ENCODE data around the gene GABBR2.
"Not testable (repeated sequence)": the region's sequence is repeated elsewhere in the genome, so short reads cannot be mapped to it uniquely, and the experiment has no call there.

The GABBR2 gene

GRCh38 chr9:98506422-98507054 is 202.2 kb downstream of the GABBR2 start:
- no peak for DNase-seq (ENCODE audit: low read depth, low spot score)
- H3K4me3 ChIP-seq (ENCODE audit: low read length): no peak overlapping the region

GRCh38 chr9:98504298-98505282 is 204.1 kb downstream of the GABBR2 start:
- DNase-seq (ENCODE audit: low read depth, low spot score): no peak
- no peak overlapping the region for H3K4me3 ChIP-seq (ENCODE audit: low read length)

DNA sequence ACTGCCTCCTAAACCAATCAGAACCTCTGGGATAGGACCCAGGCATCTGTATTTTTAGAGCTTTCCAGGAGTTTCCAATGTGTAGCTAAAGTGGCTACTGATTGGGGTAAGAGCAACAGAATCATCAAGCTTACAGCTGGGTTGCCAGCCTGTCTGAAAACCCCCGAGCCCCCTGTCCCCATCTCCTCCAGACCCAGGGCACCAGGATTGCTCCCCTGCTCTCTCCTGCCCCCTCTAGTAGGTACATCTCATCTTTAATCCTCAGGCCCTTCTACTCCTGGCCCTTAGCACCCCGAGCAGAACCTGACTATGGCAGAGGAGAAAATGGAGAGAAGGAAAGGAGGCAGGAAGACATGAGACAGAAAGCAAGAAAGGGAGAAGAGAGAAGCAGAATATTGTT is 204.9 kb downstream of the GABBR2 start:
- no peak overlapping the region for H3K4me3 ChIP-seq (ENCODE audit: low read length)
- no peak for DNase-seq (ENCODE audit: low read depth, low spot score)

DNA sequence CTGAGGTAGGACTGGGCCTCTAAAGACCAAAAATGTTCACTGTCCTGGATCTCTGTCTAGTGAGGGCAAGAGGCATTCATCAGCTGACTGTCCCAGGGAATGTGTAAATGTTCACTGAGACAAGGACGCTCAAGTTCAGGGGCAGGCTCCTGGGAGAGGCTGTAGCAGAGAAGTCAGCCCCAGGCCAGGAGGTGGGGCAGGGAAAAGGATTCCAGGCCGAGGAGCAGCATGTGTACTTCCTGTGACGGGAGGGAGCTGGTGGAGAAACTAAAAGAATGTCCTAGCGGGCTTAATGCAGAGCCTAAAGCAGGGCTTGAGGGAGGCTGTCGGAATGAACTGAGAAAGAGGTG is 205.8 kb downstream of the GABBR2 start:
- no peak overlapping the region for H3K4me3 ChIP-seq (ENCODE audit: low read length)
- no peak for DNase-seq (ENCODE audit: low read depth, low spot score)

GRCh38 chr9:98502311-98502975 is 206.3 kb downstream of the GABBR2 start:
- H3K4me3 ChIP-seq (ENCODE audit: low read length): no peak overlapping the region
- DNase-seq (ENCODE audit: low read depth, low spot score): no peak

GRCh38 chr9:98501819-98502218 is 206.9 kb downstream of the GABBR2 start:
- H3K4me3 ChIP-seq (ENCODE audit: low read length): no peak overlapping the region
- no peak for DNase-seq (ENCODE audit: low read depth, low spot score)

GRCh38 chr9:98501259-98501658 is 207.5 kb downstream of the GABBR2 start:
- H3K4me3 ChIP-seq (ENCODE audit: low read length); DNase-seq (ENCODE audit: low read depth, low spot score): not testable (repeated sequence)

- DNase-seq (ENCODE audit: low read depth, low spot score): no peak
- no peak overlapping the region for H3K4me3 ChIP-seq (ENCODE audit: low read length)
Observed at GRCh38 chr9:98500337-98500919, 208.3 kb downstream of the GABBR2 start.

DNA sequence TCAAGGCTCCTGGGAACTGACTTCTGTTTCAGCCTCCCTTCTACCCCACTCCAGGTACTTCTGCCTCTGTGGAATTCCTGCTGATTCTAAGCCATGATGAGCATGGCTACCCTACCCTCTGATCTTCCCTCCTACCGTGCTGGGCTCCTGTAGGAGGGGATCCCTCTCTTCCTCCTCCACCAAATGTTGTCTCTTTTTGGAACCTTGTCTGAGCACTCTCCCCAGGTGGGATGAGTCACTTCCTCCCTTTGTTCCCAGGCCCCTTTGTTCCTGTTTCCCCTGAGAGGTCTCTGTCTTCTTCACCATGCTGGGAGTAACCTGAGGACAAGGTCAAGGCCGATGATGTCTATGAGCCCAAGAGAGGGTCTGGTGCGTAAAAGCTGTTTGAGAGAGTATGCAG is 213.2 kb downstream of the GABBR2 start:
- DNase-seq (ENCODE audit: low read depth, low spot score): no peak
- no peak overlapping the region for H3K4me3 ChIP-seq (ENCODE audit: low read length)

GRCh38 chr9:98494852-98495251 is 213.9 kb downstream of the GABBR2 start:
- DNase-seq (ENCODE audit: low read depth, low spot score): no peak
- H3K4me3 ChIP-seq (ENCODE audit: low read length): no peak overlapping the region

DNA sequence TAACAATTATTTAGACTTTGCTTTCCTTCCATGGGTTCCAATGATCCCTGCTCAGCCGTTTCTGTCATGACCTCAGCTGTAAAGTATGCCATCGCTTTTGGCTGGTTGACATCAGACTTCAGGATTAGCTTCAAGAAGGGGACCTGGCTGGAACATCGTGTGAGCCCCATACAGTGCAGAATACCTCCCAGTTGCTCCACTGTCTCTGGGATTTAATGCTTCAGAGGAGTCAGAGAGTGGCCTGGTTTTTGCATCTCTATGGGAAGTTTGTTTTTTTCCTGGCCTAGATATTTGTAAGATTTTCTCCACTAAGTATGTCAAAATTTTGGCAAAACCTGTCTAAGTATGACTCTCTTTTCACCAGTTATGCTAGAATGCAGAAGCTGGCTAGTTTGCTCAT is 216.9 kb downstream of the GABBR2 start:
- no peak for DNase-seq (ENCODE audit: low read depth, low spot score)
- no peak overlapping the region for H3K4me3 ChIP-seq (ENCODE audit: low read length)

DNA sequence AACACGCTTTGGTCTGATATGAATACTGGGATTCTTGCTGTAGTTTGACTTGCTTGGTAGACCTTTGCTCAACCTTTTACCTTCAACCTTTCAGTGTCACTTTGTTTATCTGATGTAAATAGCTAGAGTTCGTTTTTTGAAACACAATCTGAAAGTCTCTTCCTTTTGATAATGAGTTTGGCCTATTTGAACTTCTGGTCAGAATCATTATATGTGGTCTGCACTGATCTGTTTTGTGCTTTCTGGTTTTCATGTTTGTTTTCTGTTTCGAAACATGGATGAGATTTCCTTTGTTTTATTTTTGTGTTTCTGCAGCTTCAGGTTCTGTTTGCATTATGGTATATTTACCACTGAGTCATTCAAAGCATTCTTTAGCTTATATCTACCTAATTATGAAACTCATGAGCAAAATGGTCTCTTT is 217.5 kb downstream of the GABBR2 start:
- no peak for DNase-seq (ENCODE audit: low read depth, low spot score)
- H3K4me3 ChIP-seq (ENCODE audit: low read length): no peak overlapping the region

- DNase-seq (ENCODE audit: low read depth, low spot score): no peak
- no peak overlapping the region for H3K4me3 ChIP-seq (ENCODE audit: low read length)
Observed at GRCh38 chr9:98488571-98489312, 220.0 kb downstream of the GABBR2 start.

- no peak for DNase-seq (ENCODE audit: low read depth, low spot score)
- no peak overlapping the region for H3K4me3 ChIP-seq (ENCODE audit: low read length)
Observed at GRCh38 chr9:98485706-98486105, 223.0 kb downstream of the GABBR2 start.

GRCh38 chr9:98484162-98484561 is 224.6 kb downstream of the GABBR2 start:
- no peak overlapping the region for H3K4me3 ChIP-seq (ENCODE audit: low read length)
- no peak for DNase-seq (ENCODE audit: low read depth, low spot score)

GRCh38 chr9:98482226-98482625 is 226.5 kb downstream of the GABBR2 start:
- no peak overlapping the region for H3K4me3 ChIP-seq (ENCODE audit: low read length)

GRCh38 chr9:98481676-98482075 is 227.1 kb downstream of the GABBR2 start:
- H3K4me3 ChIP-seq (ENCODE audit: low read length): no peak overlapping the region
- DNase-seq (ENCODE audit: low read depth, low spot score): no peak

More at GRCh38 chr9:98482226-98482625, 226.5 kb downstream of the GABBR2 start:
- no peak for DNase-seq (ENCODE audit: low read depth, low spot score)

DNA sequence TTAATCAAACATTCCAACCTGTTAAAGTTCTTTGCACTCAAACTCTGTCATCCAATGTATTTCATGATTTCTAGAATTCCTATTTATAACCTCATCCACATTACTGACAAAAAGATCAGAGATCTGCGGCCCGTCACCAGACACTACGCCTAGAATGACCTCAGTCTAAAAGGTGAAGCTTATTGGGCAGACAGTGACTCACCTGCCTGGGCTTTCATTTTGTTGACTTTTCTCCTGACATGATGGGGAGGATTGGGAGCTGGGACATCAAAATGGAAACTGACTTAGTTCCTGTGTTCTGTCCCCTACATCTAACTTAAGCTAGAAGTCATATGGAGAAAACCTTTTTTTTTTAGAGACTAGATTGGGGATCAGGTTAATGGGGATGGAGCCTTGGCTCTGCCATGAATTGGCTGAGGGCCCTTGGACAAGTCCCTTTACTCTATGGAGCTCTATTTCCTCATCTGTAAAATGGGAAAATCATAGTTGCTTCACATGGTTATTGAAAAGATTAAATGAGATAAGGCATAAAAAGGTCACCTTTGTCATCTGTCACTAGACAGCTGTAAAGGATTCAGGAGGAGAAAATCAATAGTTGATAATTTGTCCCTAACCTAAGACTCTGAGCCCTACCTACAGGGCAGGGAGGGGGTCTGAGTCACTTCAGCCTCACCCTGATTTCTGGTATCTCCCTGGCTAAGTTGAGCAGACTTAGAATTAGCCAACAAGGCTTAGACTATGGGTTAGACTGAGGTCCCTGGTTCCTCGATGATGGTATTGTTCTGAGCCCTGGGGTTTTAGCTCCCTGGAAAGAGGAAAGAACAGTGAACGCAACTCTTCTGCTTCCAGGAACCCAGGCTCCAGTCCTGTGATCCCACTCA is 228.5 kb downstream of the GABBR2 start:
- DNase-seq (ENCODE audit: low read depth, low spot score): no peak

More for the DNA sequence above, 228.5 kb downstream of the GABBR2 start:
- no peak overlapping the region for H3K4me3 ChIP-seq (ENCODE audit: low read length)
